H9 (cell line): Measurements from ENCODE around the gene LRRC34. TPM values are rescaled to one million over a fixed set of nuclear protein-coding genes. Genes with fewer than 3 reads are reported as not detected.

Source experiments
- DNase-seq: peaks from one replicate; pipeline ENCODE4 v3.0.0-alpha.2; 2017
- H2AFZ ChIP-seq: one replicate; pipeline ENCODE4 v1.6.1; 2013; ENCODE audit warnings: mild to moderate bottlenecking, low read length, control low read depth, moderate library complexity
- H2AK5ac ChIP-seq: 2 replicates; pipeline ENCODE4 v1.6.1; 2013; ENCODE audit warnings: low read length, control low read depth, mixed read lengths; ENCODE audit not compliant: insufficient read length
- H2BK120ac ChIP-seq: one replicate; pipeline ENCODE4 v1.6.1; 2013; ENCODE audit warnings: low read depth, mild to moderate bottlenecking, low read length, control low read depth, inconsistent platforms; ENCODE audit not compliant: poor library complexity, severe bottlenecking
- H2BK12ac ChIP-seq: 2 replicates; pipeline ENCODE4 v1.6.1; 2013; ENCODE audit warnings: low read length, control low read depth, mixed read lengths, low read depth; ENCODE audit not compliant: insufficient read length
- H2BK15ac ChIP-seq: 2 replicates; pipeline ENCODE4 v1.6.1; 2013; ENCODE audit warnings: low read depth, low read length, control low read depth
- H2BK20ac ChIP-seq: one replicate; pipeline ENCODE4 v1.6.1; 2013; ENCODE audit warnings: low read depth, mild to moderate bottlenecking, low read length, control low read depth, inconsistent platforms; ENCODE audit not compliant: poor library complexity, severe bottlenecking
- H2BK5ac ChIP-seq: 2 replicates; pipeline ENCODE4 v1.6.1; 2013; ENCODE audit warnings: low read length, control low read depth, mixed read lengths; ENCODE audit not compliant: insufficient read length
- H3K14ac ChIP-seq: 2 replicates; pipeline ENCODE4 v1.6.1; 2013; ENCODE audit warnings: low read length, control low read depth; ENCODE audit not compliant: insufficient read depth
- H3K18ac ChIP-seq: 2 replicates; pipeline ENCODE4 v1.6.1; 2013; ENCODE audit warnings: low read depth, mild to moderate bottlenecking, mixed read lengths, low read length, control low read depth; ENCODE audit not compliant: insufficient read length
- H3K23ac ChIP-seq: 2 replicates; pipeline ENCODE4 v1.6.1; 2013; ENCODE audit warnings: low read length, control low read depth, mixed read lengths, low read depth; ENCODE audit not compliant: insufficient read length
- H3K23me2 ChIP-seq: 2 replicates; pipeline ENCODE4 v1.6.1; 2013; ENCODE audit warnings: low read depth, mild to moderate bottlenecking, mixed read lengths, low read length, control low read depth; ENCODE audit not compliant: insufficient read length, poor library complexity, severe bottlenecking
- H3K27ac ChIP-seq: 2 replicates; pipeline ENCODE4 v1.5.1; 2013; ENCODE audit warnings: low read length, control low read depth, mixed read lengths, low read depth; ENCODE audit not compliant: insufficient read length
- H3K27me3 ChIP-seq: 2 replicates; pipeline ENCODE4 v1.6.1; 2013; ENCODE audit warnings: low read length, control low read depth, inconsistent platforms; ENCODE audit not compliant: insufficient read depth
- H3K4ac ChIP-seq: 2 replicates; pipeline ENCODE4 v1.6.1; 2013; ENCODE audit warnings: low read depth, mild to moderate bottlenecking, control low read depth, inconsistent platforms, low read length, moderate library complexity
- H3K4me1 ChIP-seq: 2 replicates; pipeline ENCODE4 v1.6.1; 2013; ENCODE audit warnings: low read length, control low read depth, inconsistent platforms; ENCODE audit not compliant: insufficient read depth
- H3K4me2 ChIP-seq: 2 replicates; pipeline ENCODE4 v1.6.1; 2013; ENCODE audit warnings: low read length, control low read depth, mixed read lengths; ENCODE audit not compliant: insufficient read length, insufficient read depth
- H3K56ac ChIP-seq: 2 replicates; pipeline ENCODE4 v1.6.1; 2013; ENCODE audit warnings: low read depth, mild to moderate bottlenecking, mixed read lengths, low read length, control low read depth; ENCODE audit not compliant: insufficient read length
- H3K79me1 ChIP-seq: 2 replicates; pipeline ENCODE4 v1.6.1; 2013; ENCODE audit warnings: low read depth, mild to moderate bottlenecking, moderate library complexity, low read length, control low read depth, inconsistent platforms; ENCODE audit not compliant: insufficient read depth, poor library complexity, severe bottlenecking
- H3K79me2 ChIP-seq: 2 replicates; pipeline ENCODE4 v1.6.1; 2013; ENCODE audit warnings: low read length, control low read depth, inconsistent platforms; ENCODE audit not compliant: insufficient read depth
- H3K9ac ChIP-seq: 2 replicates; pipeline ENCODE4 v1.6.1; 2013; ENCODE audit warnings: low read length, control low read depth, mixed read lengths; ENCODE audit not compliant: insufficient read length; ENCODE audit errors: extremely low read depth
- H3K9me3 ChIP-seq: one replicate; pipeline ENCODE4 v1.6.1; 2013; ENCODE audit warnings: low read depth, low read length, inconsistent platforms; ENCODE audit not compliant: control insufficient read depth
- H3T11ph ChIP-seq: one replicate; pipeline ENCODE4 v1.6.1; 2013; ENCODE audit warnings: mild to moderate bottlenecking, low read length, control low read depth, inconsistent platforms
- H4K20me1 ChIP-seq: one replicate; pipeline ENCODE4 v1.6.1; 2013; ENCODE audit not compliant: control insufficient read depth, insufficient read length, insufficient read depth
- H4K5ac ChIP-seq: 2 replicates; pipeline ENCODE4 v1.6.1; 2013; ENCODE audit warnings: low read depth, mild to moderate bottlenecking, mixed read lengths, low read length, control low read depth; ENCODE audit not compliant: insufficient read length
- H4K8ac ChIP-seq: replicated peaks from 2 replicates; pipeline ENCODE4 v1.6.1; 2013; ENCODE audit warnings: low read length, control low read depth, mixed read lengths, low read depth; ENCODE audit not compliant: insufficient read length
- H4K91ac ChIP-seq: 2 replicates; pipeline ENCODE4 v1.6.1; 2013; ENCODE audit warnings: low read depth, mild to moderate bottlenecking, moderate library complexity, mixed read lengths, low read length, control low read depth; ENCODE audit not compliant: insufficient read length
- H3K27ac Mint-ChIP-seq, 3 experiments: 2 replicates in 2 of 3; 3 replicates in 1 of 3; pipeline ENCODE4 v1.8.0; 2020 to 2021; ENCODE audit warnings: mixed read lengths in 3 of 3, mild to moderate bottlenecking in 1 of 3, moderate library complexity in 1 of 3
- H3K27me3 Mint-ChIP-seq: 2 replicates; pipeline ENCODE4 v1.8.0; 2021; ENCODE audit warnings: low read depth, mild to moderate bottlenecking, moderate library complexity, mixed read lengths
- H3K36me3 Mint-ChIP-seq, 3 experiments: 2 replicates in 2 of 3; 3 replicates in 1 of 3; pipeline ENCODE4 v1.8.0; 2020 to 2021; ENCODE audit warnings: low read depth in 3 of 3, mixed read lengths in 3 of 3; ENCODE audit not compliant: insufficient read depth in 1 of 3
- H3K4me1 Mint-ChIP-seq, 2 experiments: 2 replicates each; pipeline ENCODE4 v1.8.0; 2020; ENCODE audit warnings: mixed read lengths in 2 of 2
- H3K4me3 Mint-ChIP-seq, 2 experiments: 2 replicates in 1 of 2; 3 replicates in 1 of 2; pipeline ENCODE4 v1.8.0; 2020 to 2021; ENCODE audit warnings: mild to moderate bottlenecking in 2 of 2, mixed read lengths in 2 of 2, moderate library complexity in 1 of 2
- H3K9me3 Mint-ChIP-seq, 2 experiments: 2 replicates in 1 of 2; 3 replicates in 1 of 2; pipeline ENCODE4 v1.8.0; 2020; ENCODE audit warnings: mild to moderate bottlenecking in 2 of 2, mixed read lengths in 2 of 2, moderate library complexity in 1 of 2
- CTCF ChIP-seq: fragments of 200-600 bp; sonication (generic); conservative IDR thresholded peaks from 3 replicates; pipeline ENCODE4 v1.8.0; 2021; ENCODE audit warnings: antibody characterized with exemption, mild to moderate bottlenecking
- WGBS: extraction: QIAGEN DNeasy Blood & Tissue Kit; methylation state at CpG from one replicate; pipeline ENCODE4 v1.1.7; 2013; ENCODE audit warnings: missing lambda C conversion rate, low lambda C conversion rate, mixed read lengths; ENCODE audit not compliant: insufficient read length; ENCODE audit errors: extremely low coverage; 5-methylcytosine and 5-hydroxymethylcytosine counted together
- total RNA-seq: library from RNA; stranded (reverse); gene quantifications from 2 replicates; pipeline ENCODE4 v1.2.1, GENCODE V29; 2021

Gene LRRC34
- total RNA-seq, 1 experiment from 2014 or later = 4.6 TPM

GRCh38 chr3:169811631-169812331, 923 bp downstream of the LRRC34 start:
- Histone ChIP-seq H3K9me3 (no peaks in the 10 kb centered on the region), H3K27me3 (no peaks in the 10 kb centered on the region), H3K4me1 (no peaks in the 10 kb centered on the region), H4K8ac (no peak overlapping the region), H2AK5ac (no peak overlapping the region), H4K20me1 (no peaks in the 10 kb centered on the region), H4K91ac (no peak overlapping the region), H3K27ac (no peak overlapping the region), H3K23ac (no peak overlapping the region), H2BK12ac (no peak overlapping the region), H3K9ac (no peak overlapping the region), H2BK5ac (no peak overlapping the region), H2BK15ac (no peak overlapping the region), H3K79me2 (no peaks in the 10 kb centered on the region), H3T11ph (no peak overlapping the region), H3K14ac (peak overlapping the region; percentile 62; the same call in 1 of the 2 replicates), H4K5ac (no peak overlapping the region), H3K4ac (no peak overlapping the region), H3K23me2 (peaks cover 9% of the 10 kb centered on the region), H2BK120ac (no peak overlapping the region), H2AFZ (peak overlapping the region; percentile 24), H3K79me1 (no peaks in the 10 kb centered on the region), H2BK20ac (no peak overlapping the region), H3K4me2 (peak overlapping the region; percentile 38), H3K56ac (no peak overlapping the region), H3K18ac (no peak overlapping the region)
- Mint-ChIP-seq H3K27me3 (peaks cover 29% of the 10 kb centered on the region), H3K4me3 (peak overlapping the region; percentile 53 to 74; a peak in 4 of 5 replicates), H3K4me1 (peaks cover 25 to 30% of the 10 kb centered on the region in 2 experiments), H3K9me3 (peaks cover 10 to 16% of the 10 kb centered on the region in 2 experiments), H3K36me3 (peaks cover 2 to 18% (median 10%) of the 10 kb centered on the region in 3 experiments; a peak in 6 of 7 replicates), H3K27ac (no peak overlapping the region; a peak in 1 of 7 replicates)
- no peak for TF ChIP-seq CTCF
- DNase-seq = no peak
- WGBS = no CpG with 5 or more reads among the region's 29 CpGs
